Endothelial cell of umbilical vein (primary cell): ENCODE data around the gene TMEM140. TPM values are rescaled to one million over a fixed set of nuclear protein-coding genes. Genes with fewer than 3 reads are reported as not detected.

ENCODE experiments used
- BruUV-seq: library from RNA; stranded (reverse); fragments of 400-500 nt; replicated peaks from 2 replicates; lab custom pipeline; 2021; lab: Mats Ljungman, UMichigan
- CTCF ChIA-PET: fragments of 300-600, 350-600 bp; sonication (Branson Sonifier 250); formaldehyde crosslinking; loops from one replicate; lab custom pipeline; 2021; ENCODE audit warnings: antibody characterized with exemption, inconsistent platforms; lab: Charles Lee
- POLR2A ChIA-PET: fragments of 300-600, 350-600 bp; sonication (Branson Sonifier 250); formaldehyde crosslinking; loops from one replicate; lab custom pipeline; 2021; ENCODE audit warnings: antibody characterized with exemption, inconsistent platforms; lab: Charles Lee
- DNase-seq: peaks from one replicate; pipeline ENCODE4 v3.0.0-alpha.2; 2011; ENCODE audit warnings: low read depth, low spot score
- FAIRE-seq: peaks from 2 replicates; lab custom pipeline; 2011; peaks lifted over from hg19 to GRCh38; lab: Jason Lieb, UNC
- H2AFZ ChIP-seq: 2 replicates; pipeline ENCODE4 v1.6.0; 2012; ENCODE audit warnings: low read depth, low read length, control low read depth, inconsistent platforms
- H3K27ac ChIP-seq: 2 replicates; pipeline ENCODE4 v1.5.1; 2011; ENCODE audit warnings: low read depth, mild to moderate bottlenecking, control low read depth, low read length, moderate library complexity; ENCODE audit not compliant: insufficient read depth
- H3K27me3 ChIP-seq, 2 experiments: 2 replicates each; pipeline versions ENCODE4 v1.6.0 to v1.6.1; 2011; ENCODE audit warnings: low read length in 2 of 2, mixed read lengths in 1 of 2; ENCODE audit not compliant: control insufficient read depth in 2 of 2, insufficient read depth in 2 of 2
- H3K36me3 ChIP-seq, 2 experiments: 2 replicates in 1 of 2; 3 replicates in 1 of 2; pipeline ENCODE4 v1.5.1; 2011; ENCODE audit warnings: low read length in 2 of 2, mild to moderate bottlenecking in 1 of 2, moderate library complexity in 1 of 2; ENCODE audit not compliant: control insufficient read depth in 2 of 2, insufficient read depth in 2 of 2; ENCODE audit errors: extremely low read depth in 1 of 2
- H3K4me1 ChIP-seq: 3 replicates; pipeline ENCODE4 v1.5.1; 2011; ENCODE audit warnings: mild to moderate bottlenecking, low read length; ENCODE audit not compliant: control insufficient read depth, insufficient read depth; ENCODE audit errors: extremely low read depth
- H3K4me2 ChIP-seq: 2 replicates; pipeline ENCODE4 v1.6.1; 2011; ENCODE audit warnings: low read length, control low read depth, mixed read lengths; ENCODE audit not compliant: insufficient read depth
- H3K4me3 ChIP-seq, 3 experiments: fragments of 200-600 bp in 1 of 3; sonication (generic), shearing (Covaris generic) in 1 of 3; replicated peaks in 1 of 3; 2 replicates each; pipeline ENCODE4 v1.5.1; 2011 to 2016; ENCODE audit warnings: control low read depth in 3 of 3, low read length in 3 of 3, mild to moderate bottlenecking in 2 of 3, inconsistent platforms in 1 of 3, low read depth in 1 of 3, moderate library complexity in 1 of 3; ENCODE audit not compliant: insufficient read depth in 1 of 3
- H3K79me2 ChIP-seq: 2 replicates; pipeline ENCODE4 v1.6.0; 2012; ENCODE audit warnings: low read length, inconsistent platforms; ENCODE audit not compliant: control insufficient read depth, insufficient read depth
- H3K9ac ChIP-seq: replicated peaks from 2 replicates; pipeline ENCODE3; 2011; ENCODE audit warnings: low read length, control low read depth; ENCODE audit not compliant: insufficient read depth; ENCODE audit errors: extremely low read depth
- H3K9me1 ChIP-seq: replicated peaks from 3 replicates; pipeline ENCODE4 v1.6.0; 2011; ENCODE audit warnings: mild to moderate bottlenecking, low read length; ENCODE audit not compliant: control insufficient read depth, insufficient read depth; ENCODE audit errors: extremely low read depth
- H3K9me3 ChIP-seq: replicated peaks from 2 replicates; pipeline ENCODE4 v1.5.1; 2012; ENCODE audit warnings: low read length, inconsistent platforms; ENCODE audit not compliant: control insufficient read depth, insufficient read depth
- H4K20me1 ChIP-seq: replicated peaks from 2 replicates; pipeline ENCODE3; 2011; ENCODE audit warnings: mild to moderate bottlenecking, low read length; ENCODE audit not compliant: control insufficient read depth, insufficient read depth; ENCODE audit errors: extremely low read depth
- EZH2 ChIP-seq: IDR thresholded peaks from 2 replicates; pipeline ENCODE4 v1.6.1; 2012; ENCODE audit warnings: borderline replicate concordance, low read depth, mild to moderate bottlenecking, moderate library complexity, low read length, inconsistent platforms; ENCODE audit not compliant: severe bottlenecking
- FOS ChIP-seq: IDR thresholded peaks from 2 replicates; pipeline ENCODE4 v1.6.1; 2011; ENCODE audit warnings: mild to moderate bottlenecking, low read length, moderate library complexity, borderline replicate concordance; ENCODE audit not compliant: insufficient read depth
- GATA2 ChIP-seq: IDR thresholded peaks from 2 replicates; pipeline ENCODE4 v1.7.0; 2011; ENCODE audit warnings: low read depth, mild to moderate bottlenecking, moderate library complexity, mixed read lengths, low read length; ENCODE audit not compliant: insufficient read length, insufficient read depth
- JUN ChIP-seq: IDR thresholded peaks from 2 replicates; pipeline ENCODE4 v1.6.1; 2011; ENCODE audit warnings: borderline replicate concordance, low read depth; ENCODE audit not compliant: insufficient read length, insufficient read depth
- MYC ChIP-seq: IDR thresholded peaks from one replicate; pipeline ENCODE4 v1.6.1; 2011; ENCODE audit warnings: mild to moderate bottlenecking, low read depth, low read length
- POLR2A ChIP-seq: IDR thresholded peaks from 2 replicates; pipeline ENCODE4 v1.6.1; 2012; ENCODE audit warnings: low read depth, mild to moderate bottlenecking, control low read depth, low read length
- POLR2AphosphoS5 ChIP-seq: IDR thresholded peaks from 2 replicates; pipeline ENCODE4 v1.6.1; 2012; ENCODE audit warnings: low read depth, mild to moderate bottlenecking, control low read depth, low read length, moderate library complexity; ENCODE audit not compliant: insufficient read depth
- dilution Hi-C: fragments of 300-500 bp; cut with MboI; formaldehyde crosslinking; loops from one replicate; pipeline ENCODE4 v1.15.0; 2019; ENCODE audit warnings: low sequenced_read_pairs; ENCODE audit not compliant: extremely low pct_ligation_motif_present
- intact Hi-C: fragments of 100-400 bp; cut with micrococcal nuclease; formaldehyde crosslinking; loops from one replicate; pipeline ENCODE4 v1.10.0; 2022
- polyA plus RNA-seq, 4 experiments: library from polyadenylated mRNA; depleted of rRNA in 3 of 4; stranded (reverse) in 3 of 4; unstranded in 1 of 4; fragments of >200 nt; gene quantifications; 2 replicates each; pipeline versions ENCODE4 v1.2.1 to v1.2.3, GENCODE V29; 2011 to 2012; ENCODE audit warnings: missing spikeins in 1 of 4
- total RNA-seq: library from RNA; stranded (reverse); gene quantifications from 2 replicates; pipeline ENCODE4 v1.2.3, GENCODE V29; 2021
- TF ChIP-seq, protein P1 (sequence below), 2 donors: IDR thresholded peaks; 1 replicate in 1 of 2; 2 replicates in 1 of 2; pipeline ENCODE4 v1.5.1; 2011; ENCODE audit warnings: low read length in 2 of 2, mild to moderate bottlenecking in 2 of 2, moderate library complexity in 2 of 2, control low read depth in 1 of 2, inconsistent platforms in 1 of 2, low read depth in 1 of 2; ENCODE audit not compliant: insufficient read depth in 1 of 2; ENCODE audit errors: extremely low read depth in 1 of 2
- TF ChIP-seq, protein P2 (sequence below): IDR thresholded peaks from 2 replicates; pipeline ENCODE4 v1.6.1; 2011; ENCODE audit not compliant: insufficient read depth, insufficient read length

The TMEM140 gene
- total and polyA plus RNA-seq, 2 donors (not counting 3 experiments of a cell fraction or from before 2014, with no cell fraction given) = 17.9 to 26.5 TPM

GRCh38 chr7:135208102-135208793, 60.4 kb downstream of the TMEM140 start:
- intact Hi-C loops = no loop called here
- no peak for FAIRE-seq

DNA sequence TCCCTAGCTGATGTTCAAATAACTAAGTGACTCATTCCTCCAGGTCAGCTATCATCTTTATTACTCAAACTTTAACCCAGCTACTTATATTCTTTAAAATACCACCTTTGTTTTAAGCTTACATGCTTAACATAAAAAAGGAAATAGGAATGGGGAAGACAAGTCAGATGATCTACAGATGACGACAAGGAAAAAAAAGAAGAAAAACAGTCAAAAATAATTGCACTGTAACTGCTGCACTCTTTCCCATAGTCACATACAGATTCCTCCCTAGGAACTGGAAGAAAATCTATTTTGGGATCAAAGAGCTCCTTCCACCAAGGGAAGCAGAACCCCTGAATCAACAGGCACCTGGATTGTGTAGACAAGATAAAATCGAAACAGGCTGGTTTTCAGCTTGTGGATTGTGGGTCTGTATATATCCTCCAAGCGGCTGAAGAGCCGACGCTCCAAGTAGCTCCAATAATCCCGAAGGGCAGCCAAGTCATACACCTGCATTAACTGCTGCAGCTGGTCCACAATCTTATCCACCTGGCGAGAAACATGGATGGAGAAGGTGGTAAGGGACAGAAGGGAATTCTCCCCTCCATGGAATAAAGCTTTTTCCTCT, 61.5 kb downstream of the TMEM140 start:
- H3K27ac ChIP-seq = no peak overlapping the region
- BruUV-seq = no TSS peak
- no peak overlapping the region for H3K4me3 ChIP-seq
- H3K9me3 ChIP-seq = no peaks in the 10 kb centered on the region
- POLR2A ChIA-PET = no interaction called here
- H2AFZ ChIP-seq = no peak overlapping the region
- dilution Hi-C loops = no loop called here
- no peaks in the 10 kb centered on the region for H3K79me2 ChIP-seq
- TF ChIP-seq, protein P1, sequence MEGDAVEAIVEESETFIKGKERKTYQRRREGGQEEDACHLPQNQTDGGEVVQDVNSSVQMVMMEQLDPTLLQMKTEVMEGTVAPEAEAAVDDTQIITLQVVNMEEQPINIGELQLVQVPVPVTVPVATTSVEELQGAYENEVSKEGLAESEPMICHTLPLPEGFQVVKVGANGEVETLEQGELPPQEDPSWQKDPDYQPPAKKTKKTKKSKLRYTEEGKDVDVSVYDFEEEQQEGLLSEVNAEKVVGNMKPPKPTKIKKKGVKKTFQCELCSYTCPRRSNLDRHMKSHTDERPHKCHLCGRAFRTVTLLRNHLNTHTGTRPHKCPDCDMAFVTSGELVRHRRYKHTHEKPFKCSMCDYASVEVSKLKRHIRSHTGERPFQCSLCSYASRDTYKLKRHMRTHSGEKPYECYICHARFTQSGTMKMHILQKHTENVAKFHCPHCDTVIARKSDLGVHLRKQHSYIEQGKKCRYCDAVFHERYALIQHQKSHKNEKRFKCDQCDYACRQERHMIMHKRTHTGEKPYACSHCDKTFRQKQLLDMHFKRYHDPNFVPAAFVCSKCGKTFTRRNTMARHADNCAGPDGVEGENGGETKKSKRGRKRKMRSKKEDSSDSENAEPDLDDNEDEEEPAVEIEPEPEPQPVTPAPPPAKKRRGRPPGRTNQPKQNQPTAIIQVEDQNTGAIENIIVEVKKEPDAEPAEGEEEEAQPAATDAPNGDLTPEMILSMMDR (IDR thresholded peaks at IDR 0.05; ENCODE audit: extremely low read depth in 1 of 2, insufficient read depth in 1 of 2, low read depth in 1 of 2, low read length in 2 of 2) = no peak
- TF ChIP-seq EZH2 (no peak), MYC (no peak), JUN (no peak), FOS (no peak), POLR2A (no peak), POLR2AphosphoS5 (no peak), GATA2 (no peak)
- TF ChIP-seq, protein P2, sequence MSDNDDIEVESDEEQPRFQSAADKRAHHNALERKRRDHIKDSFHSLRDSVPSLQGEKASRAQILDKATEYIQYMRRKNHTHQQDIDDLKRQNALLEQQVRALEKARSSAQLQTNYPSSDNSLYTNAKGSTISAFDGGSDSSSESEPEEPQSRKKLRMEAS = no peak
- no peak for DNase-seq
- no peak overlapping the region for H3K4me2 ChIP-seq
- intact Hi-C loops = no loop called here
- FAIRE-seq = no peak
- CTCF ChIA-PET = interaction anchor here (0.8 to 2.8 kb wide), 2 partner anchors 65 to 222 kb away, joined by 3 to 7 read pairs; no protein-coding TSS in a partner anchor
- peaks cover 8% of the 10 kb centered on the region for H3K4me1 ChIP-seq
- H3K27me3 ChIP-seq = no peaks in the 10 kb centered on the region
- no peaks in the 10 kb centered on the region for H4K20me1 ChIP-seq
- no peaks in the 10 kb centered on the region for H3K36me3 ChIP-seq
- no peak overlapping the region for H3K9ac ChIP-seq
- H3K9me1 ChIP-seq = no peaks in the 10 kb centered on the region

More at GRCh38 chr7:135208102-135208793, 60.4 kb downstream of the TMEM140 start:
- no peaks in the 10 kb centered on the region for H3K36me3 ChIP-seq
- no peaks in the 10 kb centered on the region for H3K27me3 ChIP-seq
- BruUV-seq = no TSS peak
- peaks cover 8% of the 10 kb centered on the region for H3K4me1 ChIP-seq
- POLR2A ChIA-PET = no interaction called here
- H4K20me1 ChIP-seq = no peaks in the 10 kb centered on the region
- no peak for TF ChIP-seq JUN
- no peak for TF ChIP-seq EZH2
- no peak for TF ChIP-seq FOS
- no peak overlapping the region for H2AFZ ChIP-seq
- CTCF ChIA-PET = no interaction called here
- H3K9me3 ChIP-seq = no peaks in the 10 kb centered on the region
- H3K9me1 ChIP-seq = no peaks in the 10 kb centered on the region
- DNase-seq = no peak
- dilution Hi-C loops = no loop called here
- H3K4me2 ChIP-seq = no peak overlapping the region
- H3K27ac ChIP-seq = no peak overlapping the region
- no peak overlapping the region for H3K9ac ChIP-seq
- no peaks in the 10 kb centered on the region for H3K79me2 ChIP-seq
- H3K4me3 ChIP-seq = no peak overlapping the region
